SU-DHL-6 (cell line): ENCODE measurements around the gene SMIM41.

ENCODE experiments used
- H2AFZ ChIP-seq: fragments of 200-600 bp; sonication (generic); 2 replicates; pipeline ENCODE4 v1.6.1; 2014; ENCODE audit warnings: low read depth, mild to moderate bottlenecking, moderate library complexity, mixed read lengths, antibody characterized with exemption, low read length; ENCODE audit not compliant: severe bottlenecking
- H3F3A ChIP-seq: fragments of 200-600 bp; shearing (Covaris generic); 2 replicates; pipeline ENCODE4 v1.6.0; 2016; ENCODE audit warnings: antibody characterized with exemption, mild to moderate bottlenecking; ENCODE audit not compliant: insufficient read depth
- H3K27ac ChIP-seq: fragments of 200-600 bp; sonication (generic); 2 replicates; pipeline ENCODE4 v1.5.1; 2016; ENCODE audit warnings: low read depth, mild to moderate bottlenecking, low read length, moderate library complexity, mixed read lengths
- H3K27me3 ChIP-seq: fragments of 200-600 bp; sonication (generic), shearing (Covaris generic); 2 replicates; pipeline ENCODE4 v1.6.0; 2014; ENCODE audit warnings: mild to moderate bottlenecking, low read length
- H3K36me3 ChIP-seq: fragments of 200-600 bp; sonication (generic); 2 replicates; pipeline ENCODE4 v1.6.1; 2014; ENCODE audit warnings: mild to moderate bottlenecking, low read length, mixed read lengths
- H3K4me2 ChIP-seq: fragments of 300-600, 200-600 bp; shearing (Covaris generic), sonication (generic); 2 replicates; pipeline ENCODE4 v1.6.0; 2014; ENCODE audit warnings: low read length, low read depth, mild to moderate bottlenecking; ENCODE audit not compliant: poor library complexity, severe bottlenecking
- H3K4me3 ChIP-seq: fragments of 200-600 bp; sonication (generic); 2 replicates; pipeline ENCODE4 v1.5.1; 2014; ENCODE audit warnings: antibody characterized with exemption, low read length, mild to moderate bottlenecking, mixed read lengths; ENCODE audit not compliant: insufficient read depth, poor library complexity, severe bottlenecking
- H3K79me2 ChIP-seq: fragments of 200-600 bp; sonication (generic); 2 replicates; pipeline ENCODE4 v1.6.1; 2014; ENCODE audit warnings: mild to moderate bottlenecking, low read length, moderate library complexity; ENCODE audit not compliant: insufficient read depth
- H3K9ac ChIP-seq: fragments of 200-600 bp; sonication (generic); 2 replicates; pipeline ENCODE4 v1.7.0; 2014; ENCODE audit warnings: mild to moderate bottlenecking, low read length
- H3K9me2 ChIP-seq: fragments of 200-600 bp; sonication (generic); replicated peaks from 2 replicates; pipeline ENCODE4 v1.6.1; 2014; ENCODE audit warnings: low read length; ENCODE audit not compliant: insufficient read depth
- H3K9me3 ChIP-seq: fragments of 200-600 bp; sonication (generic); 2 replicates; pipeline ENCODE4 v1.6.1; 2014; ENCODE audit warnings: low read length, mixed read lengths; ENCODE audit not compliant: insufficient read depth
- H4K20me1 ChIP-seq: fragments of 200-600 bp; sonication (generic); 2 replicates; pipeline ENCODE4 v1.6.1; 2014; ENCODE audit warnings: low read depth, mild to moderate bottlenecking, antibody characterized with exemption, low read length, moderate library complexity, mixed read lengths
- CTCF ChIP-seq: fragments of 200-600 bp; sonication (generic); IDR thresholded peaks from one replicate; pipeline ENCODE4 v1.5.1; 2017; ENCODE audit warnings: antibody characterized with exemption, mild to moderate bottlenecking, low read length, moderate library complexity; ENCODE audit not compliant: insufficient read depth, poor library complexity, severe bottlenecking
- EZH2phosphoT487 ChIP-seq: fragments of 200-600 bp; sonication (generic), shearing (Covaris generic); conservative IDR thresholded peaks from 2 replicates; pipeline ENCODE4 v1.6.1; 2018; ENCODE audit warnings: mild to moderate bottlenecking, antibody characterized with exemption, low read length, moderate library complexity, mixed read lengths

SMIM41 gene

GRCh38 chr12:52126050-52126604 is 46.6 kb downstream of the SMIM41 start:
- Histone ChIP-seq H3K36me3 (no peaks in the 10 kb centered on the region), H2AFZ (no peak overlapping the region), H3K27ac (no peak overlapping the region), H3F3A (no peaks in the 10 kb centered on the region), H3K27me3 (no peaks in the 10 kb centered on the region), H3K9ac (no peak overlapping the region), H3K9me2 (no peaks in the 10 kb centered on the region), H3K4me3 (no peak overlapping the region), H3K4me2 (no peak overlapping the region), H4K20me1 (no peaks in the 10 kb centered on the region), H3K79me2 (no peaks in the 10 kb centered on the region), H3K9me3 (no peaks in the 10 kb centered on the region)
- no peak for TF ChIP-seq CTCF

GRCh38 chr12:52126605-52127578 is 47.4 kb downstream of the SMIM41 start:
- no peaks in the 10 kb centered on the region for H3K79me2 ChIP-seq
- H3F3A ChIP-seq: no peaks in the 10 kb centered on the region
- no peaks in the 10 kb centered on the region for H3K27me3 ChIP-seq
- no peaks in the 10 kb centered on the region for H3K36me3 ChIP-seq
- H2AFZ ChIP-seq: no peak overlapping the region
- H3K4me2 ChIP-seq: no peak overlapping the region
- H3K9me2 ChIP-seq: no peaks in the 10 kb centered on the region
- H4K20me1 ChIP-seq: no peaks in the 10 kb centered on the region
- H3K4me3 ChIP-seq: no peak overlapping the region
- no peak overlapping the region for H3K9ac ChIP-seq
- H3K27ac ChIP-seq: no peak overlapping the region
- TF ChIP-seq CTCF (no peak), EZH2phosphoT487 (no peak)
- no peaks in the 10 kb centered on the region for H3K9me3 ChIP-seq

- no peak overlapping the region for H3K4me3 ChIP-seq
- no peak overlapping the region for H2AFZ ChIP-seq
- H3K9ac ChIP-seq: no peak overlapping the region
- no peak for TF ChIP-seq CTCF
- no peak for TF ChIP-seq EZH2phosphoT487
- no peaks in the 10 kb centered on the region for H4K20me1 ChIP-seq
- H3F3A ChIP-seq: no peaks in the 10 kb centered on the region
- no peak overlapping the region for H3K4me2 ChIP-seq
- no peaks in the 10 kb centered on the region for H3K27me3 ChIP-seq
- H3K9me3 ChIP-seq: no peaks in the 10 kb centered on the region
- H3K79me2 ChIP-seq: no peaks in the 10 kb centered on the region
- H3K27ac ChIP-seq: no peak overlapping the region
- H3K36me3 ChIP-seq: no peaks in the 10 kb centered on the region
- no peaks in the 10 kb centered on the region for H3K9me2 ChIP-seq
Measured at GRCh38 chr12:52127683-52128450, 48.4 kb downstream of the SMIM41 start.
